ENCODE measurements around the gene AKAP13.

The AKAP13 gene

GRCh38 chr15:85782064-85782463 is 401.7 kb downstream of the AKAP13 start:
- Histone ChIP-seq H3K9me3 (ENCODE audit: insufficient read depth, low read length) (no peaks in the 10 kb centered on the region), H3K4me2 (ENCODE audit: low read depth, low read length, poor library complexity, severe bottlenecking) (no peak overlapping the region), H4K20me1 (ENCODE audit: low read depth, low read length) (no peaks in the 10 kb centered on the region; the same call in 1 of the 2 replicates), H3K9ac (ENCODE audit: low read length) (no peak overlapping the region), H3K27me3 (ENCODE audit: low read length) (no peaks in the 10 kb centered on the region), H3F3A (ENCODE audit: insufficient read depth) (no peaks in the 10 kb centered on the region), H3K9me2 (replicated peaks; ENCODE audit: insufficient read depth, low read length) (no peaks in the 10 kb centered on the region), H2AFZ (ENCODE audit: low read depth, low read length, severe bottlenecking) (no peak overlapping the region), H3K79me2 (ENCODE audit: insufficient read depth, low read length) (peaks cover 3% of the 10 kb centered on the region; the same call in 1 of the 2 replicates), H3K4me3 (ENCODE audit: insufficient read depth, low read length, poor library complexity, severe bottlenecking) (no peak overlapping the region), H3K36me3 (ENCODE audit: low read length) (no peaks in the 10 kb centered on the region), H3K27ac (ENCODE audit: low read depth, low read length) (no peak overlapping the region)
- TF ChIP-seq EZH2phosphoT487 (conservative IDR thresholded peaks at IDR 0.05; ENCODE audit: low read length) (no peak), CTCF (IDR thresholded peaks at IDR 0.05; ENCODE audit: insufficient read depth, low read length, poor library complexity, severe bottlenecking) (no peak)

- Histone ChIP-seq H3K9me3 (ENCODE audit: insufficient read depth, low read length) (no peaks in the 10 kb centered on the region), H3K4me3 (ENCODE audit: insufficient read depth, low read length, poor library complexity, severe bottlenecking) (no peak overlapping the region), H4K20me1 (ENCODE audit: low read depth, low read length) (no peaks in the 10 kb centered on the region), H3K9ac (ENCODE audit: low read length) (no peak overlapping the region), H3K79me2 (ENCODE audit: insufficient read depth, low read length) (peaks cover 3% of the 10 kb centered on the region; the same call in 1 of the 2 replicates), H3K36me3 (ENCODE audit: low read length) (no peaks in the 10 kb centered on the region), H3K27ac (ENCODE audit: low read depth, low read length) (no peak overlapping the region), H3K4me2 (ENCODE audit: low read depth, low read length, poor library complexity, severe bottlenecking) (no peak overlapping the region), H3F3A (ENCODE audit: insufficient read depth) (no peaks in the 10 kb centered on the region), H2AFZ (ENCODE audit: low read depth, low read length, severe bottlenecking) (no peak overlapping the region), H3K9me2 (replicated peaks; ENCODE audit: insufficient read depth, low read length) (no peaks in the 10 kb centered on the region), H3K27me3 (ENCODE audit: low read length) (no peaks in the 10 kb centered on the region)
- no peak for TF ChIP-seq CTCF (IDR thresholded peaks at IDR 0.05; ENCODE audit: insufficient read depth, low read length, poor library complexity, severe bottlenecking)
- TF ChIP-seq EZH2phosphoT487 (conservative IDR thresholded peaks at IDR 0.05; ENCODE audit: low read length) = no peak
Measured at GRCh38 chr15:85785887-85786780, 405.7 kb downstream of the AKAP13 start.

- H3K9me3 ChIP-seq (ENCODE audit: insufficient read depth, low read length) = no peaks in the 10 kb centered on the region
- TF ChIP-seq CTCF (IDR thresholded peaks at IDR 0.05; ENCODE audit: insufficient read depth, low read length, poor library complexity, severe bottlenecking) (no peak), EZH2phosphoT487 (conservative IDR thresholded peaks at IDR 0.05; ENCODE audit: low read length) (no peak)
- no peak overlapping the region for H3K4me3 ChIP-seq (ENCODE audit: insufficient read depth, low read length, poor library complexity, severe bottlenecking)
- H3F3A ChIP-seq (ENCODE audit: insufficient read depth) = no peaks in the 10 kb centered on the region
- H2AFZ ChIP-seq (ENCODE audit: low read depth, low read length, severe bottlenecking) = no peak overlapping the region
- H4K20me1 ChIP-seq (ENCODE audit: low read depth, low read length) = no peaks in the 10 kb centered on the region
- H3K9ac ChIP-seq (ENCODE audit: low read length) = no peak overlapping the region
- H3K9me2 ChIP-seq (replicated peaks; ENCODE audit: insufficient read depth, low read length) = no peaks in the 10 kb centered on the region
- H3K27me3 ChIP-seq (ENCODE audit: low read length) = no peaks in the 10 kb centered on the region
- no peaks in the 10 kb centered on the region for H3K36me3 ChIP-seq (ENCODE audit: low read length)
- no peak overlapping the region for H3K4me2 ChIP-seq (ENCODE audit: low read depth, low read length, poor library complexity, severe bottlenecking)
- H3K79me2 ChIP-seq (ENCODE audit: insufficient read depth, low read length) = peaks cover 3% of the 10 kb centered on the region; the same call in 1 of the 2 replicates
- H3K27ac ChIP-seq (ENCODE audit: low read depth, low read length) = no peak overlapping the region
Measured at GRCh38 chr15:85786781-85787114, 406.3 kb downstream of the AKAP13 start.

All from SU-DHL-6 (cell line).